T-helper 1 cell (primary cell): ENCODE data around the gene KLHDC4.

ENCODE experiments used
- DNase-seq, 5 donors: peaks; one replicate each; pipeline ENCODE4 v3.0.0-alpha.2; 2012 to 2020

The KLHDC4 gene

GRCh38 chr16:87697256-87697655, 68.5 kb downstream of the KLHDC4 start:
- DNase-seq: no peak

DNA sequence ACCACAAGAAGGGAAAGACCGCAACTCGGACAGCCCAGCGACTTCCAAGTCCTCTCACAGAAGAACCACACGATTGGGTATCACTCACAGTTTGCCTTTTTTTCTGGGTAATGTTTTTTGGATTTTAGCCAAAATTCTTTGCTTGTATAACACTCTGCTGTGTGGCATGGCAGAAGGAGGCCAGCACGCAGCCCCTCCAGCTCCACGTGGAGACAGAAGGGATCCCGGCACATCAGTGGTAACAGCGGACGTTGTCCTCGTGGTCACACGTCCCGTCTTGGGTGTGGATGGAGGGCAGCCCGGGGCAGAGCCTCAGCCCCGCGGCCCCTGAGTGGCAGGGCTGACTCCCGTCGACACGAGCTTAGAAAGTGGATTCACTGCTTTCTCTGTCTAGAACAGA, 69.1 kb downstream of the KLHDC4 start:
- no peak for DNase-seq

- no peak for DNase-seq
Observed at GRCh38 chr16:87695534-87695933, 70.3 kb downstream of the KLHDC4 start.

DNA sequence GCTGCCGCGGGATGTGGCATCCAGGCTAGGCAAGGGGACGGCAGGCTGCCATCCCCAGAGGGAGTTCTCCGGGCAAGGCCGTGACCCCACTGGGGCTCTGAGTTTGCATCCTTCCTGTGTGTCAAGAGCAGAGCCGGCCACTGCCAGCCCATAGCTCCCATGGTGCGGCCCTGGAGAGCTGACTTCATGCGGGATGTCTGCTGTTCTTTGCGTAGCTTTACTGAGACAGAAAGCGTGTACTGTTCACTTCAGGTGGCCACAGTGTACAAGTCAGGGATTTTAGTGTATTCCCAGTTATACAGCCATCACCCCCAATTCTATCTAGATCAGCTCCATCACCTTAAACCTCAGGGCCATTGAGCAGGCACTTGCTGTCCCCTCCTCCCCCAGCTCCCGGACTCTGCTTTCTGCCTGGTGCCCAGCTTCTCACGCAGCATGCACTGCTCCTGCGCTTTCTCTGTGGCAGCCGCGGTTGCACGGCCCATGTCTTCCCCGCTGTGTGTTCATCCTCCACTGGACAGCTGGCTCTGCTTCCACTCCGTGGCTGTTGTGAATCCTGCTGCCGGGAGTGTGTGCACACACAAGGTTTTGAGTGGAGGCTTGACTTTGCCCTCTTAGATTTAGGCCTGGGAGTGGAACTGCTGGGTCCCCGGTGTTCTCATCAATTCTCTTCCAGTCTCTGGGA, 71.2 kb downstream of the KLHDC4 start:
- DNase-seq: no peak

DNA sequence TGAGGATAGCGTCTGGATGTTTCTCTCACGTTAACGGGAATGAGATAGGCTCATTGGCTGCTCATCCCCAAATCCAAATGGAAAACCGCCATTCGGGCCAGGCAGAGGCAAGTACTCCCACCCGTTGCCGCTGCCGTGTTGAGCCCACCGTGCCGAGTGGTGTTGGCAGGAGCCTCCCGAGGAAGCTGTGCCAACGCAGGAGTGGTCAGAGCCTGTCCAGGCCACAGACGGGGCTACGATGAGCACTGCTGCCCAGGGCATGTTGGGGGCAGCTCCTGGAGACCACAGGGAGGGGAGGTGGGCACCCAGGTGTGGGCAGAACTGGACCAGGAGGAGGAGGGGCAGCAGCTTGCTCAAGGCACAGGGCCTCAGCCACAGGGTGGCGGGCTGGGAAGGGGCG, 72.0 kb downstream of the KLHDC4 start:
- no peak for DNase-seq

DNA sequence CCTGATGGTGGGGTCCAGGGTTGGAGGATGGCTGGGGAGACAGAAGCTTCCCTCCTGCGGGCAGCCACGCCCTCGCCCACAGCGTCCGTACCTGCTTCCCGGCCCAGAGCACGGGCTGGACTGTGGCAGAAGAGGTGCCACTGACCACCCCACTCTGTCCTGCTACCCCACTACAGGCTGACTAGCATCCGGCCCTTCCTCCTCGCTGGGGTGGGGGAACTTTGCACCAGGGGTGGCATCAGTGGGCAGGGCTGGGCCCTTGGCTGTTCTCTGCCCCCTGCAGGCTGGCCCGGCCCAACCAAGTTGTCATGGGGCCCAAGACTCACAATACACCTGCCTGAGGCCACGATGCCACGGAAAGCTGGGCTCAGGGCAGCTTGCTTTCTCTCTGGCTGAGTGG, 73.0 kb downstream of the KLHDC4 start:
- no peak for DNase-seq

DNA sequence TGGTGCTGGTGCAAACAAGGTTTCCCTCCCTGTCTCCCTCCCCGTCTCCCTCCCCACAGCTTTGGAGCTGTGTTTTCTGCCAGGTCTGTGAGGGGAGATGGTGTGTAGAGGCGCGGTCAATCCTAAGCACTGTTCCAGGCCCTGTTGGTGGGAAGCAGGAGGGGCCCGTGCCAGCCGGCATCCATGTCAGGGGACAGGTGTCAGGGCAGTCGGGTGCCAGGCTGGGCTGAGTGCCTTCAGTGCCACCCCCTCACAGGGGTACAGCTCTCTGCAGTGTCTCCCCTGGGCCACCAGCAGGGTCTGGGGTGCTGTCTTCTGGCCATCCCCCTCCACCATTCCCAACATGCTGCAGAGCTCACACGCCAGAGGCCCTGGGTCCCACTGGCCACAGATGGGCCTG, 73.6 kb downstream of the KLHDC4 start:
- DNase-seq: no peak

DNA sequence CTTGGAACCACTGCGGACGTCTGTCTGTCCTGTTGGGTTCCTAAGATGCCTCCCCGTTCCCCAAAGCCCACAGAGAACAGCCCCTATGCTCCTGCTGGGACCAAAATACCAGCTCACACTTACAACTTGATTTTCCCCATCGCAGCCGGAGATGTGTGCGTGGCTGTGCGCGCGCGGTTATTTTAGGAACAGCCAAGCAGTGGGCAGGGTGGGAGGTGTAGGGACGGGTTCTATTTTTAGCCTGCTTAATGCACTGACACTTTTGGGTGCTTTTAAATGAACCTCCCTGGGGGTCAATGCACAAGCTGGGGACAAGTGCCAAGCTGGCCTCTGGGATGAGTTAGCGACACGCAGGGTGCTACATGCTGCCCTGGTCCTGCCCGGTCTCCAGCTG, 74.1 kb downstream of the KLHDC4 start:
- no peak for DNase-seq

DNA sequence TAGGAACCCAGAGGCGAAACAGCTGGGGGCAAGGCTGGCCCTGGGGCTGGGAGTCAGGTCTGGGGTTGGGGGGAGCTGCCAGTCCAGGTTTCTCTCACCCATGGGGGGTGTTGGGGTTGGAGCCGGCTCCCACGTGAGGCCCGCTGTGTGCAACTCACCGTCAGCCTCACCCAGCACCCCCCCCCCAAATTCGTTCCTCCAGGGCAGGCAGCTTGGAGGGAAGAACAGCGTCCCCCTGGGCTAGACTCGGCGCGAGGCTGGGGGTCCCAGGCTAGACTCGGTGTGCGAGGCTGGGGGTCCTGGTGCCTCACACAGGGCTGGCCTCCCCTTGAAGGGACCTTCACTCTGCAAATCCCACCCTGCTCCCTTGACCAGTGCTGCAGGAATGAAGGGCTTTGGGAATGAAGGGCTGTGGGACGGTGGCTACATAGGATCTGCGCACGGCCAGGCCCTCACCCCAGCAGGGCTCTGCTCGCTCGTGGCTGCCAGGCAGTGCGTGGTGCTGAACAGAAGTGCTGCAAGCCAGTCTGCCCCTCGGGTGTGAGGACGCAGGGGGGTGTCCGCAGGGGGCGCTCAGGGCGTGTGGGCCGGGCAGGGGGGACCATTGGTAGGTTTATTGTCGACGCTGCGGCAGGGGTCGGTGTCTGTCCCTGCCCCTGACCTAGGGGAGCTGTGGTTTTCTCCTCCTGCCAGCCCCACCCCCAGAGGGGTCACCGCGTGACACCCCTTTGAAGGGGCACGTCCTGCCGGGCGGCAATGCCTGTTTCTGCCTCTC, 74.7 kb downstream of the KLHDC4 start:
- no peak for DNase-seq

DNA sequence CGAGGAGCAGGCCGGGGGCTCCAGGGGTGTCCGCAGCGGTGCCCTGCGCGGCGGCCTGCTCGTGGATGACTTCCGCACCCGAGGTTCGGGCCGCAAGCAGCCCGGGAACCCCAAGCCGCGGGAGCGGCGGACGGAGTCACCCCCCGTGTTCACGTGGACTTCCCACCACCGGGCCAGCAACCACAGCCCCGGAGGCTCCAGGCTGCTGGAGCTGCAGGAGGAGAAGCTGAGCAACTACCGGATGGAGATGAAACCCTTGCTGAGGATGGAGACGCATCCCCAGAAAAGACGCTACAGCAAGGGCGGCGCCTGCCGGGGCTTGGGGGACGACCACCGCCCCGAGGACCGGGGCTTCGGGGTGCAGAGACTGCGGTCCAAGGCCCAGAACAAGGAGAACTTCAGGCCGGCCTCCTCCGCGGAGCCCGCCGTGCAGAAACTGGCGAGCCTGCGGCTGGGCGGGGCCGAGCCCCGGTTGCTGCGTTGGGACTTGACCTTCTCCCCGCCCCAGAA, 75.8 kb downstream of the KLHDC4 start:
- DNase-seq: no peak

DNA sequence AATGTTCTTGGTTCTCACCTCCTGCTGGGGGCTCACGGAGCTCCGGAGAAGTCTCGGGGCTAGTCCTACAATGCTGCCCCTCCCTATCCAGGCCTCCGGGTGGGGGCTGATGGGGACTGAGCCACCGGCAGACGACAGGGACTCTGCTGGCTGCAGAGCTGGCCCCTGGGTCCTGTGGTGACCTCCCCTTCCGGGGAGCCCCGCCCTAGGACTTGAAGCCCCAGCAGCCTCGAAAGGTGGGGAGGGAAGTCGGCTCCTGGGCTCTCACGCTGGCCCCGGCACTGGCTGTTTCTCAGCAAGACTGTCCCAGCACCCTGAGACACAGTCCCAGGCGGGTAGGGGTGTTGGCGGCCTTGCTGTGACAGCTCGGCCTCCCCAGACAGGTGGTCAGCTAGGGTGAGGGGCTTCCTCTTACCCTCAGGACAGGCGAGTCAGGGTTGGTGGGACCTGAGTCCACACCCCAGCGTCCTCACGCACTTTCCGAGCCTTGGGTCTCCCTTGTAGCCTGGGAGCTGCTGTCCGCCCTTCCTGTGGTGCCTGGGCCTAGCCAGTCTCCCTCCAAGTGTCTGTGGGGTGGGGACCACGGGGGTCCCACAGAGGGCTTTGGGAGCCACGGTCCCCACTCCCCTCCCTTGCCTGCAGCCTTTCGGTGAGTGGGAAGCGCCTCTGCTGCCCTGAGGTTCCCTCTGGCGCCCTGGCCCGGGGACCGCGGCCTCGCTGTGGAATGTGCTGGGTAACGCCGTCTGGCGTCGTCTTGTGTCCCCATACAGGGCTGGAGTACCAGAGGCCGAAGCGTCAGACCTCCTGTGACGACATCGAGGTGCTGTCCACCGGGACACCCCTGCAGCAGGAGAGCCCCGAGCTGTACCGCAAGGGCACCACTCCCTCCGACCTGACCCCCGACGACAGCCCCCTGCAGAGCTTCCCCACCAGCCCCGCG, 76.6 kb downstream of the KLHDC4 start:
- DNase-seq: no peak

GRCh38 chr16:87687998-87688529, 77.7 kb downstream of the KLHDC4 start:
- no peak for DNase-seq

- no peak for DNase-seq
Observed at GRCh38 chr16:87687126-87687910, 78.5 kb downstream of the KLHDC4 start.

- no peak for DNase-seq
Observed at GRCh38 chr16:87686697-87687096, 79.1 kb downstream of the KLHDC4 start.

DNA sequence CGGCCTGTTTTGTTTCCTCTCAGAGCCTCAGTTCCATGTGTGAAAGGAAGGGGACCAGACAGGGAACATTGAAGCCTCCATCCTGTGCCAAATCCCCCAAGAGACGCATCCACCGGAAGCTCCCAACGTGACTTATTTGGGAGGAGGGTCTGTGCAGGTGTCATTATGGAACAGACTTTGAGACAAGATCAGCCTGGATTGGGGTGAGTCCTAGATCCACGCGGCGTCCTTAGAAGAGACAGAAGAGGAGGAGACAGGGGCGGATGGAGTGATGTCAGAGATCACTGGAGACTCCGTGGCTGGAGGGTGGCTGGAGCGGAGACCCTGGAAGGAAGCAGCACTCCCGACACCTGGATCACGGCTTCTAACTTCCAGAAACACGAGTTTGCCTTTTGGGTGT, 80.0 kb downstream of the KLHDC4 start:
- no peak for DNase-seq

DNA sequence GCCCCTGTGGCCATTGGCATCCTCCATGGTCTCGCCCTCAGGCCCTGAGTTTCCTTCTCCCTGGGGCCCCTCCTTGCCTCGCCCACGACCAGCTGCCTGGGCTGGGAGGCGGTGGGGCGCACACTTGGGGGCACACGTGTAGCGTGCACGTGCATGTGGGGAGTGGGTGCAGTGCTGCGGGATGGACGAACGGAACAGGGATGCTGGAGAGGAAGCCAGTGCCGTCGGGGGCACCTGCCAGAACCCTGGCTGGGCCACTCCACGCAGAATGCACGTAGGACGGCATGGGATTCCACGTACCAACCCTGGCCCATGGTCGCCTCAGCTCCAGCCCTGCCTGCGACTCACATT, 80.4 kb downstream of the KLHDC4 start:
- no peak for DNase-seq

DNA sequence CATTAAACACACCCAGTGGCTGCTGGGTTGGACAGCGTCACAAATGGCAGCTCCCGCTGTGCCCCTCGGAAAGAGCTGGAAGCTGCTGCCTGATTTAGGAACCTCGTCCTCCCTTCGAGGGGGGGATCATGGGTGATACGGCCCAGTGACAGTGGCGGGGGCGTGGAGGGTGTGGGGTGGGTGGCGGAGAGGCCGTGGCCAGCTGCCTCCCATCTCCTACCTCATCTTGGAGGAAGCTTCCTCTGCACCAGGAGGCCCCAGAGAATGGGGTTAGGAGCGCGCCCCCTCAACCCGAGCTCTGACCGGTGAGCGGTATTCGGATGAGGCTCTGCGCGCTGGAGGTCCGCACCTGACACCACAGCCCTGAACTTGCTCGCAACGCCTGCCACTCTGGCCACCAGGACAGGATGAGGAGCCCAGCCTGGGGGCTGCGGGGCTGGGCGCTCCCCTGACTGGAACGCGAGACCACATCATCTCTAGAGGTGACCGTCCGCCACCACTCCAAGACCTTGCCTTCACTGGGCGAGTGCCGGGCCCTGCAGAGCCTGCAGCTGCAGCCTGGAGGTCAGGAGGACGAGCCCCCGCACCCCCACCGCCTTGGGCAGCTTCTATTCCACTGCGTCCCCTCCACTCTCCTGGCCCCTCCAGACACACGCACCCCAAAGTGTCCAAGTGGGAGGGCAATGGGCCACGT, 80.9 kb downstream of the KLHDC4 start:
- no peak for DNase-seq

- no peak for DNase-seq
Observed at GRCh38 chr16:87684106-87684677, 81.6 kb downstream of the KLHDC4 start.

DNA sequence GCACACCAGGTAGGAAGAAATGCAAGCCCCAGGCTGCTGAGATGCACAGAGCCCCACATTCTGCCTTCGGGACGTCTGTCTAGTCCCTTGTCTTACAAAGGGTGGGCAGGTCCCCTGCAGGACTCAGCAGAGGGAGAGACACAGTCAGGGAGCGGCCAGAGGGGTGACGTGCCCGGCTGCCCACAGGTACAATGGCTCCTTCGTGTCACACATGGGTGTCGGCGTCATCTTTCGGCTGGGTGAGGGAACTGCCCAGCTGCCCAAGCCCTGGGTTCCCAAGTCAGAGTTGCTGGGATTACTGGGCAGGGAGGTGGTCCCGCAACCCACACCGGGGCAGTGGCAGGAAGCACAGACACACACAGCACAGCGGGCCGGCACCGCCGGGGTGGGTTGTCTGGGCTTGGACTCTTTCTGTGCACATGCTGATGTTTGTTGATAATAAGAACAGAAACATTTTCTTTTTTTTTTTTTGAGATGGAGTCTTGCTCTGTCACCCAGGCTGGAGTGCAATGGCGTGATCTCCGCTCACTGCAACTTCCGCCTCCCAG, 82.9 kb downstream of the KLHDC4 start:
- no peak for DNase-seq

GRCh38 chr16:87681981-87682570, 83.7 kb downstream of the KLHDC4 start:
- no peak for DNase-seq
